Right lung (tissue), 5 donors: Measurements from ENCODE around the gene LUC7L. TPM values are rescaled to one million over a fixed set of nuclear protein-coding genes. Genes with fewer than 3 reads are reported as not detected.
"Not testable (repeated sequence)": the region's sequence is repeated elsewhere in the genome, so short reads cannot be mapped to it uniquely, and the experiment has no call there.

Source experiments
- DNase-seq, 2 donors: peaks; one replicate each; pipeline ENCODE4 v3.0.0-alpha.2; 2013
- polyA plus RNA-seq, 5 donors: library from polyadenylated mRNA; unstranded; fragments of 120-200 nt; gene quantifications; one replicate each; pipeline versions ENCODE4 v1.2.1 to v1.2.3, GENCODE V29; 2013; ENCODE audit warnings: inconsistent platforms in 1 of 5, low replicate concordance in 1 of 5; ENCODE audit not compliant: insufficient read length in 5 of 5, insufficient read depth in 1 of 5

LUC7L gene
- polyA plus RNA-seq, 5 donors: 121 to 164 (median 135) TPM

GRCh38 chr16:181565-182021 lies 47.7 kb downstream of the LUC7L start:
- no peak for DNase-seq

- DNase-seq: peak in 1 of 2 donors; percentile 36
These were observed 48.3 kb downstream of the LUC7L start for GRCh38 chr16:180681-181564.

- no peak for DNase-seq
These were observed 49.1 kb downstream of the LUC7L start, which contains the start of gene HBQ1 for GRCh38 chr16:180101-180675. HBQ1 (plus strand) TSS chr16:180459; CDS start chr16:180487, 28 bp downstream.

- DNase-seq: no peak
These were observed 49.8 kb downstream of the LUC7L start for GRCh38 chr16:179211-180092.

GRCh38 chr16:178668-179015 lies 50.6 kb downstream of the LUC7L start:
- no peak for DNase-seq

GRCh38 chr16:177981-178667 lies 51.1 kb downstream of the LUC7L start:
- DNase-seq: no peak

- DNase-seq: no peak
These were observed 51.8 kb downstream of the LUC7L start for GRCh38 chr16:177394-177822.

- DNase-seq: not testable (repeated sequence)
These were observed 52.5 kb downstream of the LUC7L start, which contains the start of gene HBA1 for GRCh38 chr16:176477-177382. HBA1 (plus strand) TSS chr16:176680; CDS start chr16:176717, 37 bp downstream.

- DNase-seq: not testable (repeated sequence)
These were observed 53.2 kb downstream of the LUC7L start for GRCh38 chr16:176006-176405.

GRCh38 chr16:175011-175949 lies 54.0 kb downstream of the LUC7L start:
- no peak for DNase-seq

GRCh38 chr16:173928-174769 lies 55.1 kb downstream of the LUC7L start:
- DNase-seq: peak in 1 of 2 donors; percentile 34

- DNase-seq: not testable (repeated sequence)
These were observed 55.9 kb downstream of the LUC7L start for GRCh38 chr16:173211-173854.

GRCh38 chr16:172374-172941 lies 56.8 kb downstream of the LUC7L start, which contains the start of gene HBA2:
HBA2 (plus strand) TSS chr16:172876; CDS start chr16:172913, 37 bp downstream.
- not testable (repeated sequence) for DNase-seq

GRCh38 chr16:170788-171187 lies 58.5 kb downstream of the LUC7L start:
- DNase-seq: no peak

- peak in 1 of 2 donors; percentile 33 for DNase-seq
These were observed 59.2 kb downstream of the LUC7L start for GRCh38 chr16:170088-170507.

- DNase-seq: no peak
These were observed 60.2 kb downstream of the LUC7L start for GRCh38 chr16:169014-169413.

- DNase-seq: no peak
These were observed 60.8 kb downstream of the LUC7L start for GRCh38 chr16:168424-168823.
